ENCODE results near the gene FAM107A.
"Not testable (repeated sequence)": the region's sequence is repeated elsewhere in the genome, so short reads cannot be mapped to it uniquely, and the experiment has no call there.

FAM107A gene

DNA sequence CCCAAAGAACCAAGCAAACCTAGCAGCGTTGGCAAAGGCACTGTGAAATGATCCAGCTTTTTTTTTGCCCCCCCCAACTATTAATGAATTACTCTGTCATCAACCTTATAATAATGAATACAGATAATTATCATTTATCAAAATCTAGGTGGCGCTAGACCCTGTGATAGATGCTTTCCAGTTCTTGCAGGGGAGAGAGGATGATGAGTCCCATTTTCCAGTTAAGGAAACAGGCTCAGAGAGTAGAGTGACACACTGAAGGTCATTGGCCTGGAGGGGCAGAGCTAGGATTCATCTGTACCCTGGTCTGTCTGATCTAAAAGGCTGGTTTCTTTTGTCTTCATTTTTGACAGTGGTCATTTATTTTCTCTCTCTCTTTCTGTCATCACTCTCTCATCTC is 45.2 kb downstream of the FAM107A start:
- no peak overlapping the region for H3K4me3 ChIP-seq (ENCODE audit: low read length)
- DNase-seq (ENCODE audit: low read depth): no peak
- TF ChIP-seq, protein P1, sequence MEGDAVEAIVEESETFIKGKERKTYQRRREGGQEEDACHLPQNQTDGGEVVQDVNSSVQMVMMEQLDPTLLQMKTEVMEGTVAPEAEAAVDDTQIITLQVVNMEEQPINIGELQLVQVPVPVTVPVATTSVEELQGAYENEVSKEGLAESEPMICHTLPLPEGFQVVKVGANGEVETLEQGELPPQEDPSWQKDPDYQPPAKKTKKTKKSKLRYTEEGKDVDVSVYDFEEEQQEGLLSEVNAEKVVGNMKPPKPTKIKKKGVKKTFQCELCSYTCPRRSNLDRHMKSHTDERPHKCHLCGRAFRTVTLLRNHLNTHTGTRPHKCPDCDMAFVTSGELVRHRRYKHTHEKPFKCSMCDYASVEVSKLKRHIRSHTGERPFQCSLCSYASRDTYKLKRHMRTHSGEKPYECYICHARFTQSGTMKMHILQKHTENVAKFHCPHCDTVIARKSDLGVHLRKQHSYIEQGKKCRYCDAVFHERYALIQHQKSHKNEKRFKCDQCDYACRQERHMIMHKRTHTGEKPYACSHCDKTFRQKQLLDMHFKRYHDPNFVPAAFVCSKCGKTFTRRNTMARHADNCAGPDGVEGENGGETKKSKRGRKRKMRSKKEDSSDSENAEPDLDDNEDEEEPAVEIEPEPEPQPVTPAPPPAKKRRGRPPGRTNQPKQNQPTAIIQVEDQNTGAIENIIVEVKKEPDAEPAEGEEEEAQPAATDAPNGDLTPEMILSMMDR (conservative IDR thresholded peaks at IDR 0.05; ENCODE audit: low read depth, low read length): peak; percentile 24

DNA sequence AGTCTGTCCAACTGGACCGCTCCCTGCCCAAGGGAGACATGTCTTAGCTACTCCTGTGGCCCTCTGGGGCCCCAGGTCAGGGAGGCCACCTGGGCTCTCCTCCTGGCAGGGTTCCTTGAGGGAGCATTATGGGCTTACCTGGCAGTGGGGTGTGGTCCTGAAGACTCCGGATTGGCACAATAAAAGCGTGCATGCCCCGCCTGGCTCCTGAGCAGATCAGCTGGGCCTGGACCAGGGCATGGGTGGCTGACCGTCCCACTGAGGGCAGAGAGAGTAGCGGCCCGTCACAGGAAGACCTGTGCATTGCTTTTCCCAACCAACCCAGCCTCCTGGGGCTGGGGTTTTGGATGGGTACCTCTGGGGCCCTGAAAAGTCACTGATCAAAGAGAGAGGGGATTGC is 45.6 kb downstream of the FAM107A start:
- H3K4me3 ChIP-seq (ENCODE audit: low read length): no peak overlapping the region
- DNase-seq (ENCODE audit: low read depth): no peak
- TF ChIP-seq, protein P1 (conservative IDR thresholded peaks at IDR 0.05; ENCODE audit: low read depth, low read length): no peak

DNA sequence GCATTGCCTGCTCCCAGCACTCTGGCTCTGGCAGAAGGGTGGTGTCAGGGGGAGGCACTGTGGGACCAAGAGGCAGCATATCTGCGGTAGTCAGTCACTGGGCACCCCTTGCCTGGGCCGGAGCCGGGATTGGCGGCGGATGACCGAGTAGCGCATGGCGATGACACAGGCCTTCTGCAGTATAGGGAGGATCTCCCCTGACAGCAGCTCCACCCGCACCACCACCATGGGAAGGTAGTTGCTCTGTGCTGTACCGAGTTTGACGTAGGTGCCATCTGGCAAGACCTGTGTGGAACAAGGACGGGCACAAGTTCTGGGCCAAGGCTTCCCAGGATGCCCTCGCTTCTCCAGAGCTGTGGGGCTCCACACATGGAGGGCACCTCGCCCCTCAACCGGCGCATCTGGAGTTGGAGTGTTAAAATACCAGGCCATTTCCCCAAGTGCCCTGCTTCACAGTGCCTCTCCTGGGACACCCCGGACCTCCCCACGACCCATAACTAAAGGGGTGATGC is 46.8 kb downstream of the FAM107A start:
- H3K4me3 ChIP-seq (ENCODE audit: low read length): no peak overlapping the region
- TF ChIP-seq, protein P1 (conservative IDR thresholded peaks at IDR 0.05; ENCODE audit: low read depth, low read length): no peak
- no peak for DNase-seq (ENCODE audit: low read depth)

DNA sequence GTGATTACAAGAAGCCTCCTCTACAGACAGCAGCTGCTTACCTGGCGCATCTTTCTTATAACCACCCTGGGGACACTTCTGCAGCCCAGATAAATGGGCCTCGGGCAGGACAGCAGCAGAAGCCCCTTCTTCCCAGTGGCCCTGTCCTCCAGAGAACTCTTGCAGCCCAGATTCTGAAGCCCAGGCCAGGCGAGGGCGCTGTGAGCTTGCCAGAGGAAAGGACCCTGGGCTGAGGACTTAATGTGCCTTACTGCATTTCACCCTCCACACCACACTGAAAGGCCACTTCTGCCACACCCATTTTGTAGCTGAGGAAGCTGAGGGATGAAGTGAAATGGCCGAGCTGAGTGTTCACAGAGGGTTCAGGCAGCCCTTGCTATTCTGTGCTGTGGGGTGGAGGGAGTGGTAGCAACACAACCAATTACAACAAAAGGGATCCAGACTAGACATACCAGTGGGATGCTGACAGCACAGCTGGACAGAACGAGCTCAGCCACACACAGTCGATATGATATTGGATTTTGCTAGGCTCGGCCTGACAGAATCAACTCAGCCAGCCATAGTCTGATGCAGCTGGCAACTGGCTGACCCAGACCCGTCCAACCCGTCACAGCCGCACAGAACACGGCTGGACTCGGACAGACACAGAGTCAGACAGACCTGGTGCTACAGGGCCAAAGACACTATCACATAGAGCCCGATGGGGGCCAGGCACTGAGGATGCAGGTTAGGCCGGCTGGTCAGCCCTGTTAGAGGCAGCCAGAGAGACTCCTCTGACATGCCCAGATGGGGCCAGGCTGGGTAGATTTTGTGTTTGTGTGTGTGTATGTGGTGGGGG is 47.5 kb downstream of the FAM107A start:
- no peak for DNase-seq (ENCODE audit: low read depth)
- TF ChIP-seq, protein P1 (conservative IDR thresholded peaks at IDR 0.05; ENCODE audit: low read depth, low read length): peak; percentile 51
- H3K4me3 ChIP-seq (ENCODE audit: low read length): no peak overlapping the region

DNA sequence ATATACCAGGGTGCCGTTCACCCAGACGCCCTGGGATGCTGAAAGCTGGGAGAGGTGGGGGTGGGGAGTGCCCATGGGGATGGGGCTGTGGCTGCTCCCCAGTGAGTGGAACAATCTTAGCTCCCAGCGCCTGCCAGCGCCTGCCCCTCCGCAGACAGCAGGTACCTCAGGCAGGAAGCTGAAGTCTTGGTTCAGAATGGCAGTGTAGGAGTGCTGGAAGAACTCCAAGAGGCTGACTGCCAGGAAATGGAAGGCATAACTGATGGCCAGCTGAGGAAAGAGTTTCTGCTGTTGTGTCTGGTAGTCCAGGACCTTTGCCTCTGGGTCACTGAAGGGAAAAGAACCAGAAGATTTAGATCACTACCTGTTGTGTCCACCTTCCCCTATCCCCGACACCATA is 48.6 kb downstream of the FAM107A start:
- DNase-seq (ENCODE audit: low read depth): peak; percentile 52
- TF ChIP-seq, protein P1 (conservative IDR thresholded peaks at IDR 0.05; ENCODE audit: low read depth, low read length): no peak
- H3K4me3 ChIP-seq (ENCODE audit: low read length): no peak overlapping the region

DNA sequence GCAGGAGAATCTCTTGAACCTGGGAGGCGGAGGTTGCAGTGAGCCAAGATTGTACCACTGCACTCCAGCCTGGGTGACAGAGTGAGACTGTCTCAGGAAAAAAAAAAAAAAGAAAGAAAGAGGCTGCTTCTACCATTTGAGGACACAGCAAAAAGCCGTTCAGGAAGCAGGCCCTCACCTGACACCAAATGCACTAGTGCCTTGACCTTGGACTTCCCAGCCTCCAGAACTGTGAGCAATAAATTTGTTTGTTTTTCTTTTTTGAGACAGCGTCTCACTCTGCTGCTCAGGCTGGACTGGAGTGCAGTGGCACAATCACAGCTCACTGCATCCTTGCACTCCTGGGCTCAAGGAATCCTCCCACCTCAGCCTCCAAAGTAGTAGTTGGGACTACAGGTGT is 49.8 kb downstream of the FAM107A start:
- H3K4me3 ChIP-seq (ENCODE audit: low read length); DNase-seq (ENCODE audit: low read depth): not testable (repeated sequence)

DNA sequence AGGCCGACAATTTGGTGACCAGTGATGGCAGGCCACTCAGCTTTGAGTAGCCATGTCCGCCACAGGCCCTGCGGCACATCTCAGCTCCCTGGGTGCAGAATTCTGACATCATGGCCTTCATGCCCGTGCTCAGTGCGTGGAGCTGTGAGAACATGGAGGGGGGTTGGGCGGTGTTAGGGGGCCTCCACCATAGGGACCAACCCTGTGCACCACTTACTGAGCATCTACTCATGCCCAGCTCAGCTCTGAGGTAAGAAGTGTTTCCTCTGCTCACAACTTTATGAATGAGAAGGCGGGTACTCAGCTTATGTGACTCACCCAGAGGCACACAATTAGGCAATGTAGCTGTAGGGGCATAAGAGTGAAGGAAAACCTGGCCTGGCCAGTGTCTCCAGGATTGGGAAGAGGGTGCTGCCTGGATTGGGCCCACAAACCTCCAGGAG is 50.7 kb downstream of the FAM107A start:
- TF ChIP-seq, protein P1 (conservative IDR thresholded peaks at IDR 0.05; ENCODE audit: low read depth, low read length): no peak
- peak; percentile 70 for DNase-seq (ENCODE audit: low read depth)
- no peak overlapping the region for H3K4me3 ChIP-seq (ENCODE audit: low read length)
